ENCODE results near the gene C16orf89. TPM values are rescaled to one million over a fixed set of nuclear protein-coding genes. Genes with fewer than 3 reads are reported as not detected.

Gene C16orf89
- total RNA-seq, 1 donor from 2014 or later, result 198 TPM

DNA sequence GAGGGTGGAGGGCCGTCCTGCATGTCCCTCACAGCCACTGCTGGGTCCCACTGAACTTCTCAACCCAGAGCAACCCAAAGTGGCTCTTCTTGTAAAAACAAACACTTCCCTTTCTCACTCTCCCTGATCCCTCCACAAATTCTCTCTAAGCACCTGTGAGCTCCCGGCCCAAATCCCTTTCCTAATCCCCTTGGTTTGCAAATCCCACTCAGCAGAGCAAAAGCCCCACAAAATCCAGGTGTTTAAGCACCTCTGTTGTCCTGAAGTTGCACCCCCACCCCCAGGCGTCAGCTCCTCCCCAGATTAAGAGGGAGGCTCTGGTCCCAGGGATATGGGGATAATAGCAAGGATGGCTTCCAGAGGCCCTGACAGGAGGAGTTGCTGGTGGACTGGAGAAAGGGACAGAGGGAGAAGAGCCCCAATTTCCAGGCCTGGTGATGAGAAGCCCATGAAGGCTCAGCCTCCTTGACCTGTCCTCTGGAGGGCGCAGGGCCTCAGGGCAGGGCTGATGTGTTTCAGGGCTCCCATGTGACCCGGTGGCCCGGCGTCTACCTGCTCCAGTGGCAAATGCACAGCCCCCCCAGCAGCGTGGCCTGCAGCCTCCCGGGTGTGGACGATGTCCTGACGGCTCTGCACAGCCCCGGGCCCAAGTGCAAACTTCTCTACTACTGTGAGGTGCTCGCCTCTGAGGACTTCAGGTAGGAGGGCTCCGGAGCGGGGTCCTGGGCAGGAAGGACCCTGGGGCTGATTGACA is 55.0 kb downstream of the C16orf89 start:
- Histone ChIP-seq H3K9me3 (no peaks in the 10 kb centered on the region), H3K4me3 (no peak overlapping the region), H3K27me3 (ENCODE audit: low read depth) (peaks cover 6% of the 10 kb centered on the region), H3K36me3 (no peaks in the 10 kb centered on the region), H3K27ac (no peak overlapping the region), H3K4me1 (no peaks in the 10 kb centered on the region)
- TF ChIP-seq, protein P1, sequence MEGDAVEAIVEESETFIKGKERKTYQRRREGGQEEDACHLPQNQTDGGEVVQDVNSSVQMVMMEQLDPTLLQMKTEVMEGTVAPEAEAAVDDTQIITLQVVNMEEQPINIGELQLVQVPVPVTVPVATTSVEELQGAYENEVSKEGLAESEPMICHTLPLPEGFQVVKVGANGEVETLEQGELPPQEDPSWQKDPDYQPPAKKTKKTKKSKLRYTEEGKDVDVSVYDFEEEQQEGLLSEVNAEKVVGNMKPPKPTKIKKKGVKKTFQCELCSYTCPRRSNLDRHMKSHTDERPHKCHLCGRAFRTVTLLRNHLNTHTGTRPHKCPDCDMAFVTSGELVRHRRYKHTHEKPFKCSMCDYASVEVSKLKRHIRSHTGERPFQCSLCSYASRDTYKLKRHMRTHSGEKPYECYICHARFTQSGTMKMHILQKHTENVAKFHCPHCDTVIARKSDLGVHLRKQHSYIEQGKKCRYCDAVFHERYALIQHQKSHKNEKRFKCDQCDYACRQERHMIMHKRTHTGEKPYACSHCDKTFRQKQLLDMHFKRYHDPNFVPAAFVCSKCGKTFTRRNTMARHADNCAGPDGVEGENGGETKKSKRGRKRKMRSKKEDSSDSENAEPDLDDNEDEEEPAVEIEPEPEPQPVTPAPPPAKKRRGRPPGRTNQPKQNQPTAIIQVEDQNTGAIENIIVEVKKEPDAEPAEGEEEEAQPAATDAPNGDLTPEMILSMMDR (IDR thresholded peaks at IDR 0.05), result no peak
- ATAC-seq (no peak), DNase-seq (no peak)
- intact Hi-C loops (cut with DNase I), result no loop called here

DNA sequence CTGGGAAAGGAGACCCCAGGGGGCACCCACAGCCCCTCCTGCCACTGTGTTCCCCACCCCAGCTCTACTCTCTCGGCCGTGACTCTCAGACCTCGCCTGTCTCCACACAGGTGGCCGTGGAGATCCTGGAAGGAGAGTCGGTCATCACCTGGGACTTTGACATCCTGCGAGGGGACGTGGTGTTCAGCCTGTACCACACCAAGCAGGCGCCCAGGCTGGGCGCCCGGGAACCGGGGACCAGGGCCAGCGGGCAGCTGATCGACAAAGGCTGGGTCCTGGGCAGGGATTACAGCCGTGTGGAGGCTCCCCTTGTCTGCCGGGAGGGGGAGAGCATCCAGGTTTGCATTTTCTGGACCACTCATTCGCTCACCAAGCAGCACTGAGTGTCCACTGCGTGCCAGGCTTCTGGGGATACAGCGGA is 57.4 kb downstream of the C16orf89 start:
- peaks cover 6% of the 10 kb centered on the region for H3K27me3 ChIP-seq (ENCODE audit: low read depth)
- no peak overlapping the region for H3K4me3 ChIP-seq
- no peak overlapping the region for H3K27ac ChIP-seq
- H3K9me3 ChIP-seq, result no peaks in the 10 kb centered on the region
- DNase-seq (peak; percentile 20), ATAC-seq (no peak)
- H3K36me3 ChIP-seq, result no peaks in the 10 kb centered on the region
- no peaks in the 10 kb centered on the region for H3K4me1 ChIP-seq
- TF ChIP-seq, protein P1 (IDR thresholded peaks at IDR 0.05), result no peak
- intact Hi-C loops (cut with DNase I), result no loop called here

DNA sequence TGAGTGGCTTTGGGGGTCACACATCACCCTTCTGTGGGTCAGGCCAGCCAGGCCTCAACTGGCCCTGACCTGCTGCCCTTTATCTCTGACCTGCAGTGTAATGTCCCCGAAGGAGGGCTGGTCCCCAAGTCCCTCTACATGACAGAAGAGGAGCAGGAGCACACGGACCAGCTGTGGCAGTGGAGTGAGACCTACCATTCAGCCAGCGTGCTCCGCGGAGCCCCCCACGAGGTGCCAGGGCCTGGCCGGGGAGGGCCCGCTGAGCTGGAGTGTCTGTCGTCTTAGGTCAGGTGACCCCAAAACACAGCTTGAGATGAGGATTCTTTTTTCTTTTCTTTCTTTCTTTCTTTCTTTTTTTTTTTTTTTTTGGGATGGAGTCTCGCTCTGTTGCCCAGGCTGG is 58.5 kb downstream of the C16orf89 start:
- intact Hi-C loops (cut with DNase I), result no loop called here
- Histone ChIP-seq H3K4me3 (no peak overlapping the region), H3K27ac (no peak overlapping the region), H3K9me3 (no peaks in the 10 kb centered on the region), H3K4me1 (no peaks in the 10 kb centered on the region), H3K36me3 (no peaks in the 10 kb centered on the region), H3K27me3 (ENCODE audit: low read depth) (peaks cover 6% of the 10 kb centered on the region)
- TF ChIP-seq, protein P1 (IDR thresholded peaks at IDR 0.05), result no peak
- ATAC-seq (no peak), DNase-seq (peak; percentile 15)

DNA sequence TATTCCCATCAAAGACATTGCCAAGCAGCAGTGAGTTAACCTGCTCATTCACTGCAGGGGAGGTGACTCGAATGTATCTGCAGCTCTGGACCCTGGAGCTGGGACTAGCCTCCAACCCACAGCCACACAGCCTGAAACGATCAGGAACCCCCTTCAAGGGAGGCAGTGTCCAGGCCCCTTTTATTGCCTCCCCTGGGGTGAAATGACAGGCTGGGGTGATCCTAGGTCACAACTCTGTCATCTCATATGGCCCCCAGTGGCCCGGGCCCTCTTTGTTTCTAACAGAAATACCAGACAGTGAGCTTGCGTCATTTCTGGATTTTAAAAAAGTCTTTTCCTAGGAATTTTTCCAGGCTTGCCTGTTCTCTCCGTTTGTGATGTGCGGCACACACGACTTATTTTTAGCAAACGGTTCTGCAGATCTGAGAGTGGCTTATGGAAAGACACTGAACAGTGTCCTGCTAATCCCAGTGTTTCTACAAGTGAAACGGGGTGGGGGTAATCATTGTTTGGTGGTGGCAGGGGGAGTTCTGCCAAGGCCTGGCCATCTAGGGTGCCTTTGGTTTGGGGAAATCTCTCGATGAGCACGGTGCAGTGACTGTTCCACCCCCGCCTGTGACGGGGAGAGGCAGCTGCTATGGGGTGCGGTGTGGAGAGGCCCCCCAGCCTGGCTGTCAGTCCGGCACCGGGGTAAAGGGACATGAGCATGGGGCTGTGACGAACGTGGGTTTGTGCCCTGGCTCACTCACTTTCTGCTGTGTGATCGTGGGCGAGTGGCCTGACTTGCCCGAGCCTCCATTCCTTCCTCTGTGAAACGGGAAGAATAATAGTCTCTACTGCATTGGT is 59.2 kb downstream of the C16orf89 start:
- intact Hi-C loops (cut with DNase I), result no loop called here
- Histone ChIP-seq H3K9me3 (no peaks in the 10 kb centered on the region), H3K36me3 (no peaks in the 10 kb centered on the region), H3K27me3 (ENCODE audit: low read depth) (peaks cover 6% of the 10 kb centered on the region), H3K27ac (no peak overlapping the region), H3K4me1 (no peaks in the 10 kb centered on the region), H3K4me3 (no peak overlapping the region)
- TF ChIP-seq, protein P1 (IDR thresholded peaks at IDR 0.05), result no peak
- no peak for DNase-seq
- ATAC-seq, result no peak

DNA sequence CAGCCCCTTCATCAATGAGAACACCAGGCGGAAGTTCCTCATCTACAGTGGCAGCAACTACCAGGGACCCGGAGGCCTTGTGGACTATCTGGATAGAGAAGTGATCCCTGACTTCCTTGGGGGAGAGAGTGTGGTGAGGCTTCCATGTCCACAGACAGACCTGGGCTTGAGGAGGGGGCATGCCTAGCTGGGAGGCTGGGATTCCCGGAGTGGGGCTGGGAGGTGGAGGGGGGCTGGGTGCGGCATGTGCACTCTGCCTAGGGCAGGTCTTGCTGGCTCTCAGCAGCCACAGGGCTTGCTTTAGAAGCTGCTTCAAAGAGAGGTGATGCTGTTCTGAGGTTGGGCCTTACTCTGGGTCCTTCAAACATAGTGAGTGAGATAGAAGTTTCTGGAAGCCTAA is 59.8 kb downstream of the C16orf89 start:
- DNase-seq (peak; percentile 12), ATAC-seq (no peak)
- intact Hi-C loops (cut with DNase I), result no loop called here

More for the DNA sequence above, 59.8 kb downstream of the C16orf89 start:
- Histone ChIP-seq H3K27ac (no peak overlapping the region), H3K27me3 (ENCODE audit: low read depth) (peaks cover 2% of the 10 kb centered on the region), H3K4me1 (no peaks in the 10 kb centered on the region), H3K36me3 (no peaks in the 10 kb centered on the region), H3K9me3 (no peaks in the 10 kb centered on the region), H3K4me3 (no peak overlapping the region)
- TF ChIP-seq, protein P1 (IDR thresholded peaks at IDR 0.05), result no peak

Measured in lower lobe of right lung (tissue), 2 donors.